GM12891 (cell line): ENCODE results near the gene CFAP61.

Experiments
- DNase-seq: peaks from one replicate; pipeline ENCODE4 v3.0.0; 2011; ENCODE audit warnings: low spot score; ENCODE audit not compliant: insufficient read length
- FAIRE-seq: peaks from 2 replicates; lab custom pipeline; 2011; peaks lifted over from hg19 to GRCh38; lab: Jason Lieb, UNC
- PAX5 ChIP-seq: IDR thresholded peaks from 2 replicates; pipeline ENCODE4 v1.6.1; 2011; ENCODE audit warnings: low read length, moderate library complexity, mild to moderate bottlenecking; ENCODE audit not compliant: insufficient read depth, severe bottlenecking
- POLR2A ChIP-seq: IDR thresholded peaks from 2 replicates; pipeline ENCODE4 v1.6.1; 2011; ENCODE audit warnings: low read depth, low read length, control low read depth
- POLR2AphosphoS5 ChIP-seq: IDR thresholded peaks from 2 replicates; pipeline ENCODE4 v1.6.1; 2011; ENCODE audit warnings: low read depth, low read length, control low read depth
- POU2F2 ChIP-seq: IDR thresholded peaks from 2 replicates; pipeline ENCODE4 v1.6.1; 2011; ENCODE audit warnings: low read depth, mild to moderate bottlenecking, control low read depth, low read length, moderate library complexity
- SPI1 ChIP-seq: IDR thresholded peaks from 2 replicates; pipeline ENCODE4 v1.6.1; 2011; ENCODE audit warnings: low read depth, low read length, control low read depth
- TAF1 ChIP-seq: IDR thresholded peaks from 2 replicates; pipeline ENCODE4 v1.6.1; 2011; ENCODE audit warnings: low read depth, low read length, control low read depth

CFAP61 gene

DNA sequence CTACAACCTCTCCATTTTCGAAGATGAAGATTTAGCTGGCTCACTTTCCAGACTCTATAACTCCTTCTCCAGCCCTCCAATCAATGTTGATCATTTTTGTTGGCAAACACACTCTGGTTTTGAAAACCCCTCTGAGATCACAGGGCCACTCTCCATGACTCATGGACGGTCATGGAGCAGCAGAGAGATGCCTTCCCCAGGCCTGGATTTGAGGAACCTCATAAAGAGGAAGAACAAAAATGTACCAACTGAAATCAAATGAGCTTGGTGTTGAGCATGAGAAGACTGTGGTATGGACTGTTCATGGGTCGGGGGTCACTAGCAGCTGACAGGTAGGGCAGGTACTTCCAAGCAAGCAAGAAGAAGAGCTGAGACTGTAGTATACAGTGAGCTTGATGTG lies 202.8 kb downstream of the CFAP61 start:
- FAIRE-seq: no peak
- no peak for DNase-seq
- no peak for TF ChIP-seq PAX5

DNA sequence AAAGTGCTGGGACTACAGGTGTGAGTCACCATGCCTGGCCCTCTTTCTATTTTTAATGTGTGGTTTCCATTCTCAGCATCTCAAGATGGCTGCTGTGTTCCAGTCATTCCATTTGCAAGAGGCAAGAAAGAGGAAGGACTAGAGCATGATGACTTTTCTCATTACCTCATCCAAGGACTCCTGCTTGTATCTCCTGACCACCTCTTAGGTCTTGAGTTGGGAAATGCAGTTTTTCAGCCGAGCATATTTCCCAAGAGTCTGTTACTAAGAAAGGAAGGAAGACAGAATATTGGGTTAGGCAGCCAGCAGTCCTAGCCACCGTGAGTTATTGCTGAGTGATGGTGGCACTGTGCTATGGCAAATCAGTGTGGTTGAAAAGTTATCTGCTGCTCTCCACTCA lies 207.2 kb downstream of the CFAP61 start:
- DNase-seq (no peak), FAIRE-seq (no peak)
- TF ChIP-seq POLR2A (no peak), SPI1 (no peak), PAX5 (no peak), POU2F2 (no peak), POLR2AphosphoS5 (no peak), TAF1 (no peak)

DNA sequence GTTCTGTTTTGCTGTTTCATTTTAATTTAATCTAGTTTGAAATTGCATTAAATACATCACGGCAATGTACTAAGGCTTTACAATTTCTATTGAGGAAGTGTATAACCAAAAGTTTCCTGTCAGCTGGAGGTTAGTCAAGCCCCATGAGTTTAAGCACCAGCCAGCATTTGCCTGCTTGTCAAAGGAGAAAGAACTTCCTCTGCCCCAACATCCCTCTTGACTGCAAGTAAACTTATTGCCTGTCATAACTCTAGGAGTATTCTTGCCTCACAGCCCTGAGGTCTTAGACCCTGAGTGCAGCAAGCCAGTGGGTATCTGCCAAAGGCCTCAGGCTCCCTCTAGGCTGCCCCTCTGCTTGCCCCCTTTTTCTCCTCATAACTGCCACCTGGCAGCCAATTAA lies 208.8 kb downstream of the CFAP61 start:
- TF ChIP-seq POLR2A: no peak
- TF ChIP-seq POU2F2: no peak
- no peak for TF ChIP-seq SPI1
- no peak for TF ChIP-seq PAX5
- no peak for TF ChIP-seq TAF1
- FAIRE-seq: no peak
- no peak for DNase-seq

DNA sequence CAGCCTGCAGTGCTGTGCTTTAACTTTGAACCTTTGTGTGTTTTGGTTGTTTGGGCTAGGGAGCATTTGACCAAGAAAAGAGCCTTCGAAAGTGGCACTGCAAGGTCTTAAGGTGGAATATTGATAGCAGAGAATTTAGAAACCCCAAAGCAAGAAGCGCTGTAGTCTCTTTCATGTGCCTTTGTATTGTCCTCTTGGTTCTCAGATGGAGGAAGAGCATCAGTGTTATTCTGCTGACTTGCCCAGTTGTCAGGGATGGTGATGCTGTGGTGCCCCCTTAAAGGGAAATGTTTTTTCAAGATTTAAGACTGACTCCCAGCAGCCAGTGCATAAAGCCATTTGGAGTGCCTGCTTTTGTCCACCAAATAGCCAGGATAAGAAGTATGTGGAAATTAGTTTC lies 212.9 kb downstream of the CFAP61 start:
- DNase-seq (no peak), FAIRE-seq (no peak)

DNA sequence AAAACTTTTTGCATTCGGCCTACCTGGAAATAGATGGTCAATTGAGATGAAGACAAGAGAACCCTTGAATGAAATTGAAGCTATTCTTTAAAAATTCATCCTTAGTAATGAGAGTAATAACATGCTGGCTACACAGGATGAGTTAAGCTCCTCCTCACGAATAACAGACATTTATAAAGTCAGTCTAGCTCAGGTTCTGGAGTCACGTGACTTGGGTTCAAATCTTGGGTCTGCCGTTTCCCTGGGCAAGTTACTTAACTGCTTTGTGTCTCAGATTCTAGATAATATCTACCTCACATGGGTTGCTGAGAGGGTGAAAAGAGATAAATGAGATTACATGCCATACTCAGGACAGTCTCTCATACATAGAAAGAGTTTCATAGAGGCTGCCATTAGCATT lies 214.2 kb downstream of the CFAP61 start:
- FAIRE-seq: no peak
- TF ChIP-seq POLR2A: no peak
- DNase-seq: no peak

More for the DNA sequence above, 212.9 kb downstream of the CFAP61 start:
- TF ChIP-seq POLR2AphosphoS5: no peak
- TF ChIP-seq TAF1: no peak
- TF ChIP-seq PAX5: no peak

DNA sequence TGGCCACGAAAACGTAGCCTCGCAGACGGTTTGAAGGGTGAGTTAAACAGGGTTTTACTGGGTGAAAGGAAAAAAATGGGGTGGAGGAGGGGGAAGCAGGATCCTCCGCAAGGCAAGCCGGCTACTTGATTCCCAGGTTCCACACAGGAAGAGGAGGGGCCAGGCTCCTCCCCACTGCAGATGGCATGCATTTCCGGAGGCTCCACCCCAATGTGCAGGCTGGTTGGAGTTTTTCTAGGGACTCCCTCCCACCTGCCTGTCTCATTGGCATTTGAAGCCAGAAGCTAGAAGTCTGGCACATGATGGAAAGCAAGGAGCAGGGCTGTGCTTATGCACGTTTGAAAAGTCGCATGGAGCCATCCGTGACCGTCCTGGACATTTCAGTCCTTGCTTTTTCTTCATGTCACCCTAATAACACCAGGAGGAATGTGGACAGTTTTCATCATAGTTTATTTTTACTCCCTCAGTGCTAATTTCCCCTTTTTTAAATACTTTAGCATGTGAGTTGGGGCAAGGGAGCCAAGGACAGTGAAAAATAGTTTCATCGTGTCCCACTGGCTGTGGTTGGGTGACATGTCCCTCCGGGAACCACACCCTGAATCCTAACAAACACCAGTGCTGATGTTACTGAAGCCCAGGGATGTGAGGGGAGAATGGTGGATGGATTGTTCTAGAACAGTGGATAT lies 215.5 kb downstream of the CFAP61 start:
- TF ChIP-seq POLR2AphosphoS5: no peak
- no peak for TF ChIP-seq SPI1
- no peak for TF ChIP-seq POLR2A
- TF ChIP-seq POU2F2: no peak
- TF ChIP-seq TAF1: no peak
- no peak for TF ChIP-seq PAX5
- FAIRE-seq (no peak), DNase-seq (no peak)

DNA sequence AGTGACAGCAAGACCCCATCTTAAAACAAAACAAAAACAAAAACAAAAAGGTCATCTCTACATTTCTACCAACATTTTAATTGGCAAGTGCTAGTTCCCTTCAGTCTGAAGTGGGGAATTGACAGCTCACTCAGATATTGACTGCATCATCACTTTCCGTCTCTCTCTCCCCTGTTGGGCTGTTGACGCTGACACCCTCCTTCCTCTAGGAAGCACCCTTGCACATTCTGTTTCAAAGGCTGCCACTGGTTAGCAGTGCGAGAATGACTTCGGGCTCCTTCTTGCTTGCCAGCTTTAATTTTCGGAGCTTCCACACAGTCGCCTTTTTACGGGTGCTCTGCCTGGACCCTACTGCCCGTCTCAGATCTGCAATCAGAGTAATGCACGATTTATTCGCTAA lies 218.9 kb downstream of the CFAP61 start:
- TF ChIP-seq PAX5: no peak
- no peak for TF ChIP-seq TAF1
- no peak for TF ChIP-seq POLR2AphosphoS5
- no peak for TF ChIP-seq POLR2A
- no peak for TF ChIP-seq POU2F2
- no peak for TF ChIP-seq SPI1
- DNase-seq (no peak), FAIRE-seq (no peak)

DNA sequence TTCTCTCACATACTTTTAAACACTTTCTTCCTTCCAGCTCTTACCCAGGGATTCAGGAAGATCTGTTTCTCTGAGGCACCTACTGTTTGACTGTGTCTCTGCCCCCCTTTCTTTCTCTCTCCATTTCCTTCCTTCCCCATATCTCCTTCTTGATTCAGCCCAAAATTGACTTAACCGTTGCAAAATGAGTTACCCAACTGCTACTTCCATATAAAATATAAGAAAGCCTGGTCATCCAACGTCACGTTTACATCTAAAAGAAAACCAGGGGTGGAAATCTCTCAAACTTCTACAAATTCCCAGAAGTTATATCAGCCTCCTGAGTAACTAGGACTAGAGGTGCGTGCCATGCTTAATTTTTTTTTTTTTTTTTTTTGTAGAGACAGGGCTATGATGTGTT lies 220.4 kb downstream of the CFAP61 start:
- TF ChIP-seq POU2F2: no peak
- TF ChIP-seq POLR2A: no peak
- no peak for DNase-seq
- no peak for FAIRE-seq

DNA sequence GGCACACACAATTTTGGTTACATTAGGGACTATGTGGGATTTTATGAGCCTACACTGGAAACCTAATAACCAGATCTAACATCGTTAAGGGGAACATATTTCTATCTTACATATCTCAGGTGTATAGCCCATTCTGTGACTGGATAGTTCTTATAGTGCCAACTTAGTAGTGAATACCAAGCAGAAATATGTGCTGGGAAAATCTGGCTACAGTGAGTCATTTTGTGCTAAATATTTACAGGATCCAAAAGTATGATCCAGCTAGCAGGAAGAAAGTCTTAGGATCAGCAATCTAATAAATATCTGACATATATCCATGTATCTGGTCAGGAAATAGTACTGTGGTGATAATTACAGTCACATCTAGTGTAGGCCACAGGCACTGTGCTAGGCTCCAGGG lies 221.0 kb downstream of the CFAP61 start:
- FAIRE-seq: no peak
- no peak for TF ChIP-seq PAX5
- TF ChIP-seq POLR2A: no peak
- TF ChIP-seq TAF1: no peak
- TF ChIP-seq SPI1: no peak
- TF ChIP-seq POLR2AphosphoS5: no peak
- TF ChIP-seq POU2F2: no peak
- DNase-seq: no peak

DNA sequence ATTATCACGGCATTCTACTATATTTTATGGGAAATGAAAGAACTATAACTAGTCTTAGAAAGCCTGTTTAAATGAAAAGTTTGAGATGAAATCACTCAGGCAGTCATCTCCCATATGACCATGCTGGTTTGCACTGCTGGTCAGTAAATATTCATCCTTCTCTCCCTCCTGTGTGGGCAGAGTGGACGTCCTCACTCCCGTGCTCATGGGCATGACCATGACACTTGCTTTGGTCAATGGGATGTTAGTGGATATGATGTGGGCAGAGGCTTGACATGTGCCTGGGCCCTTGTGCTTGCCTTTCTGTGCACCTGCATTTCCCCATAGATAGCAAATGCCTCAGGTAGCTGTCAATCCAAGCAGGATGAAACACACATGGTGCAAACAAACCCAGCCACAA lies 222.5 kb downstream of the CFAP61 start:
- TF ChIP-seq POLR2A (no peak), POU2F2 (no peak), PAX5 (no peak), POLR2AphosphoS5 (no peak), TAF1 (no peak)
- FAIRE-seq: no peak
- no peak for DNase-seq

DNA sequence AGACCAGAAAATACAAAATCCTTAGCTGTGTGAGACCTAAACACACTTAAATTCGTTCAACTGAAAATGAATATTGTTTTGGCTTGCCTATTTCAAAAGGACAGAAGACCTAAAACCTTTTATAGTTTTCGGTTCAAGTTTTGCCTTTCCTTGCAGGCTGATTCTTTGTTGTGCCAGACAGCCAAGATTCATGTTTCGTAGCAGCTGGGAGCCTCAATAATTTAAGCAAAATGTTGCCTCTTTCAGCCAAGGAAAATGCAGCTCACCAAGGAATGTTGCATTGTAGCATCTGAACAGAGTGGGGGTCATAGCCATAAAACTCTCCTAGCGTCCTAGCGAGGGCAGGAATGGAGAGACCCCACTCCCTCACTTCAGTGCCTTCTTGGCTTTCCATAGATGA lies 223.3 kb downstream of the CFAP61 start:
- no peak for TF ChIP-seq POU2F2
- no peak for TF ChIP-seq POLR2A
- no peak for TF ChIP-seq SPI1
- no peak for TF ChIP-seq PAX5
- TF ChIP-seq TAF1: no peak
- no peak for TF ChIP-seq POLR2AphosphoS5
- DNase-seq (no peak), FAIRE-seq (no peak)
